GM18868 (cell line): Measurements from ENCODE around the gene BICD1.
A peak's percentile ranks its signal among the peaks of the same experiment; 100 is the strongest.
"Not testable (repeated sequence)": the region's sequence is repeated elsewhere in the genome, so short reads cannot be mapped to it uniquely, and the experiment has no call there.

Source experiments
- ATAC-seq: cut with Tn5 transposase; IDR thresholded peaks from one replicate; pipeline ENCODE4 v1.9.1; 2021; ENCODE audit warnings: mild to moderate bottlenecking, moderate library complexity; ENCODE audit not compliant: unreplicated experiment

The BICD1 gene

DNA sequence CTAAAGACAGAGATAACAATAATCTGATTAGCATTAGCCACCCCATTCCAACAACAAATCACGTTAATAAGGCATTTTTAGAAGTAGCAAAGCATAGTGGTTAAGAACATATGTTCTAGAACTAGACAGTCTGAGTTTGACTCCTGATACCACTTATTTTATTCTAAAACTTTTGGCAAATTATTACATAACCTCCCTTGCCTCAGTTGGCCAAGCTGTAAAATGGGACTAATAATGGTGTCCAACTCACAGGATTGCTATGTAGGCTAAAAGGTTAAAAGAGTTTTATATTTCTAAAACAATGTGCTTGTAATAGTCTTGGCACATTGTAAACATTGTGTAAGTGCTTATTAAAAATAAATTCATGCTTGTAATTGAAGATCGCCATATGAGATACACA is 168.0 kb downstream of the BICD1 start:
- ATAC-seq = no peak

DNA sequence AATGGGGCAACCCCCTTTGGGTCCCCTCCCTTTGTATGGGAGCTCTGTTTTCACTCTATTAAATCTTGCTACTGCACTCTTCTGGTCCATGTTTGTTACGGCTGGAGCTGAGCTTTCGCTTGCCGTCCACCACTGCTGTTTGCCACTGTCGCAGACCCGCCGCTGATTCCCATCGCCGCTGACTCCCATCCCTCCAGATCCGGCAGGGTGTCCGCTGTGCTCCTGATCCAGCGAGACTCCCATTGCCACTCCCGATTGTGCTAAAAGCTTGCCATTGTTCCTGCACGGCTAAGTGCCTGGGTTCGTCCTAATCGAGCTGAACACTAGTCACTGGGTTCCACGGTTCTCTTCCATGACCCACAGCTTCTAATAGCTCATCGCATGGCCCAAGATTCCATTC is 168.9 kb downstream of the BICD1 start:
- not testable (repeated sequence) for ATAC-seq

GRCh38 chr12:32277774-32278173 is 171.1 kb downstream of the BICD1 start:
- no peak for ATAC-seq

DNA sequence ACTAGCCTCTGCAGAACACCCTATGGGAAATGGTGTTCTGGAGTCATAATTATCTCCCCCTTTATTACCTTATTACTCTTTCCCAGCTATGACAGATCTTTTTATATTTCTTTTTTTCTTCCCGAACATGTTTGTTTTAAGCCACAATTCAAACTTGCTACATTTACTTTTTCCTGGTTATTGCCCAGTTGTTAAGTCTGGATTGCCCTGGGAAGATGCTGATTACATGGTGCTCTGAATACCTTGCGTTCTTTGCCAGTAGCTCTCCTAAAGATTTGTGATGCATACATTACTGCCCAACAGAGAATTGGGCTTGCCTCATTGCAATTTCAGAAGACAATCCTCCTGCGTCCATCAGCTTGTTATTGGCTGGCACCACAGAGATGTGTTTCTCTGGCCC is 174.5 kb downstream of the BICD1 start:
- ATAC-seq = no peak

GRCh38 chr12:32284561-32284960 is 177.9 kb downstream of the BICD1 start:
- ATAC-seq = no peak

DNA sequence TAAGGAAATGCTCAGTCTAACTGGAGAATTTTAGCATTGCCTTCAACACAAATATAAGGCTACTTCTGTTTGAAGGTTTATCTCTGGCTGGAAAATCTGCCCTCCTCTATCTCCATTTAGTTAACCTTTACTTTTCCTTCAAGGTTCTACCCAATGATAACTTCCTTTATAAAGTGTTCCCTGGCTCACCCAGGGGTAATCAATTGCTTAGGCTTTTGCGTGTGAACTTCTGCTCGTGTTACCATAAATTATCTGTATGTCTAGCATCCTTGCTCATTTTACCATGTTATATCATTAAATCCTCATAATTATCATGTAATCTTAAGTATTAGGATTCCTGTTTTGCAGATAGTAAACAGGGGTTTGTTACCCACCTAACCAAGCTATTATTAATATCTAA is 178.4 kb downstream of the BICD1 start:
- ATAC-seq = no peak

GRCh38 chr12:32285489-32285888 is 178.8 kb downstream of the BICD1 start:
- no peak for ATAC-seq

DNA sequence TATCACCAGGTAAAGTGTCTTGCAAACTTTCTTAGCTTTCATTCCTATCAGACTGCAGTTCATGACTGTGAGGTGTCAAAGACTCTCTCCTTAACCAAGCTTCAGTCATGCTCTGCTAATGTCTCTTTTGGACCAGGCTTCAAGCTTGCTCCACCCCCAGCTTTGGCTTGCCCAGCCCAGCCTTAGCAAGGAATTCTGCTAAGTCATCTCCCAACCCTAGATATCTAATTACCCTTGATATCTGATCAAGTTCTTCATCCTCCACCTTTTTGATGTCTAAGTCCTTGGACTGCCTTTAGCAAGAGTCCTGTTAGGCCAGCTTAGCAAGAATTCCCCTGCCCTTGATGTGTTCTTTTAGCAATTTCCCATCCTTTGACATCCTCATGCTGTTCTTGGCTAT is 183.8 kb downstream of the BICD1 start:
- no peak for ATAC-seq

DNA sequence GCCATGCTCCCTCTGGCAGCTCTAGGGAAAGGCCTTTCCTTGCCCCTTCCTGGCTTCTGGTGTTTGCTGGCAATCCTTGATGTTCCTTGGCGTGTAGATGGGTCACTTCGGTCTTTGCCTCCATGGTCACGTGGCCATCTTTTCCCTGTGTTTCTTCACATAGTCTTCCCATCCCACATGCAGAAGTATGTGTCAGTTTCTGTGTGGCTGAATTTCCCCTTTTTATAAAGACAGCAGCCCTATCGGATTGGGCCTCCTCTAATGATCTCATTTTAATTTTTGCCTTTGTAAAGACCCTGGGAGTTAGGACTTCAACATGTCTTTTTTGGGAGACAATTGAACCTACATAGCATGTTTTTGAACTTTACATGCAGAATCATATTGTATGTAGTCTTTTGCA is 185.5 kb downstream of the BICD1 start:
- ATAC-seq = no peak

- no peak for ATAC-seq
These were observed 187.3 kb downstream of the BICD1 start for GRCh38 chr12:32293808-32294419.

- no peak for ATAC-seq
These were observed 189.9 kb downstream of the BICD1 start for GRCh38 chr12:32296567-32296966.

DNA sequence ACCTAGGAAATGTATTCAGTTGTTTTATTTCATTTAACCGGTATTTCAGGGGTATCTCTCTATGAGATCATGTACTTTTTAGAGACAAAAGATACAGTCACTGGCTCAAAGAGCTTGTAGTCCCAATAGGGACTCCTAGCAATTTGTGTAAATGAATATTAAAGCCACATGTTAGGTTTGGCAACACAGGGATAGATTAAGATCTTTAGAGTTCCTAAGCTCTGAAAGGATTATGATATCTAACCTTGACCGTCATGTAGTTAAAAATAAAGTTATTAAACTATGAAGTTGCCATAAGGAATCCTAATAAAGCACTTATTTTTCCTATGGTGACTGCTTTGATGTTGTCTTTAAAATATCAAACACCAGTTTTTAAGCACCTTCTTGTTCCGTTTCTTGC is 192.3 kb downstream of the BICD1 start:
- no peak for ATAC-seq

DNA sequence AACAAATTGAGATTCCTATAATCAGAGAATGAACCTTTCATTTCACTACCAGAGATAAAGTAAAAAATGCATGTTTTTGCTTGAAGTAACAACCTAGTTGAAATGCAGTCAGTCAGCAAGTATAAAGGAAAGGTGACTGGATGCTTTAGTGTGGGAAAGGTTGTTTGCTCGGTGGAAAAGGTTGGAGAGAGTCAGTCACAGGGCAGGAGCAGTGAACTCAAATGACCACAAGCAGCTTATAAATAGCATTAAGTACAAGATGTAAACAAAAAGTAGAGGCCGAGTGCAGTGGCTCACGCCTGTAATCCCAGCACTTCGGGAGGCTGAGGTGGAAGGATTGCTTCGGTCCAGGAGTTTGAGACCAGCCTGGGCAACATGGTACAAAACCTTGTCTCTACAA is 194.6 kb downstream of the BICD1 start:
- ATAC-seq = no peak

DNA sequence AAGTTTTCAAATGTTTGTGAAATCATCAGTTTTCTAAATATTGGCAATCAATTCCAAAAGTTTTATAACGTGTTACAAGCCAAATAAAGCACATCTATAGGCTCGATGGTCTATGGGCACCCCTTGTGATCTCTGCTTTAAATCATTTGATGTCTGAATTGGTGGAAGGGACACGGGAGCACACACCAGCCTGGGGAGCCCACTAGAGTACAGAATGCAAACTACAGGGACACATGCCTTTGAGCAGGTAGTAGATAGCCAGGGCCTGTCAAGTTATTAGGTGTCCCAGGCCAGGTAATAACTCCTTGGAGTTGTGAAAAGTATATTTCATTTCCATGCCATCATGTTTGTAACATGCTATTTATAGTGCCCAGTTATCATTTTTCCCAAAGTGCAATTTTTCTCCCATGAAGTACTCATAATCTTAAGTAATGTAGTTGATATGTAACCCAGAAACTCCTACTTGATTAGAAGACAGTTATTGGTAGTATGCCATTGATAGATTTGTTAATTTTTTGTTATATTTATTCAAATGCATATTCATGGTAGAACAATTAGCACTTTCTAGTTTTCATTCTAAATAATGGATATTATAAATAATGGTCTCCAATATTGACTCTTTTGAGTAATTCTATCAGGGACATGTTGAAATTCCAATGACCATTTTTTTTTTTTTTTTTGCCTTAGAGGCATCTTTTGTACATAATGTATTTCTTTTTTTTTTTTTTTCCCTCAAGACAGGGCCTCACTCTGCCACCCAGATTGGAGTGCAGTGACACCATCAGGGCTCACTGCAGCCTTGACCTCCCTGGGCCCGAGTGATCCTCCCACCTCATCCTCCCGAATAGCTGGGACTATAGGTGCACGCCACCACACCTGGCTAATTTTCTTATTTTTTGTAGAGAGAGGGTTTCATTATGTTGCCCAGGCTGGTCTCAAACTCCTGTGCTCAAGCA is 195.8 kb downstream of the BICD1 start:
- peak; percentile 78 for ATAC-seq

DNA sequence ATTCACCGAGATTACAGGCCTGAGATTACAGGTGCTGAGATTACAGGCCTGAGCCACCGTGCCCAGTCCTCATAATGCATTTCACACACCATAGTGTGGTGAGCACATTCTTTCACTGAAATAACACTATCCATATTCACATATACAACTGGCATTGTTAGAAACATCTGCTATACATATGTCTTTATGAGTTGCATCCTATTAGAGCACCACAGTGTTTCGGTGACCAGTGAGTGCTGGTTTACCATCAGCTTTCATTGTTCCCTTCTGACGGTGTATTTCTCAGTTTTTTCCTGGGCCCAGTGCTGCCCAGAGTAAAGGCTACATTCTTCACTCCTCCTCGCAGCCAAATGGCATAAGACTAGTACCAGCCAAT is 196.5 kb downstream of the BICD1 start:
- no peak for ATAC-seq

DNA sequence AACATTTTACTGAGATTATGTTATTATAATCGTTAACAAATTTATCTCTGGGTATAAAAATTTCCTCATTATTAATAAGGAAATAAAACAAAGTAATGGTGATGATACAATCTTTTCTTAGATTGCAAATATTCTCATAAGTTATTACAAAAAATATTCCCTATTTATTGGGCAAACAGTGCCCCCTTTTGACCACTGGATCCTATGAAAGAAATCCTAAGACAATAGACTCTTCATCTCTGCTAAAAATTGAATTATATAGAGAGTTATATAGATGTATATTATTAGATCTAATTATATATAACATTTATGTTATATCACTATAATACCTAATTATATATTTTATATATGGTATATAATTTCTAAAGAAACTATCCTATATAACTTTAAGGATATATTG is 198.5 kb downstream of the BICD1 start:
- no peak for ATAC-seq

GRCh38 chr12:32307326-32307725 is 200.7 kb downstream of the BICD1 start:
- ATAC-seq = no peak

GRCh38 chr12:32309811-32310736 is 203.4 kb downstream of the BICD1 start:
- no peak for ATAC-seq

DNA sequence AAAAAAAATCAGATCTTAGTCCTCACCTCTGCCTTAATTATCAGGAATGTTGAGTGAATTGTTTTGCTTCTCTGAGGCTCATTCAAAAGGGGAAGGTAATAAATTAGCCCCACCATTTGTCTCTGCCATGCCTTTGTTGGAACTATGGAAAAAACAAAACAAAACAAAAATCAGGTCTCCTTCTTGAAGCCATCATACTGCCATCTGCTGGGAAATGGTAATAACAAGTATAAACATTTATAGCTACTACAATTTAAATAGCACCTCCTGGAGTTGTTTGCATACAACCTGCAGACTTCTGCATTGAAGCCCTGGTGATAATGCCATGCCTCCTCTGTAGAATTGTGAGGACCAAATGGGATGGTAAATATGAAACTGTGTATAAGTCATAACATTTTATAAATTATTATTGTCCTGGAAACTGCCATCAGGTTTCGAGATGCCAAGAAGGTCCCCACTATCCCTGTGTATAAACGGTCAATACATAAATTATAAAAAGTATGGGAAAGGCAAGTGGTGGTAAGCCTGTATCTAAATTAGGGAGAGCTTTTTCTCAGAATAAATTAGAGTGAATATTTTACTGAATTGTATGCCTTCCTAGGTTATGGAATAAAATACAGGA is 205.5 kb downstream of the BICD1 start:
- ATAC-seq = no peak

DNA sequence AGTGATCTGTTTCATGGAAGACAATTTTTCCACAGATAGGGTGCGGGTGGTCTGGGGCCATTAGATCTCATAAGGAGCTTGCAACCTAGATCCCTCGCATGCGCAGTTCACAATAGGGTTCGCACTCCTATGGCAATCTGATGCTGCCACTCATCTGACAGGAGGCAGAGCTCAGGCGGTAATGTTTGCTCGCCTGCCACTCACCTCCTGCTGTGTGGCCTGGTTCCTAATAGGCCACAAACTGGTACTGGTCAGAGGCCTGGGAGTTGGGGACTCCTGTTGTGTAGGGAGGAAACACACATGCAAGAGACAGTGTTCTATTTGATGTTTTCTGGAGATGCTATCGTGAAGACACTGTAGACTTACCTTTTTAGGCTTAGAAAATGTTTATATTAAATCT is 215.7 kb downstream of the BICD1 start:
- ATAC-seq = no peak

- ATAC-seq = no peak
These were observed 224.5 kb downstream of the BICD1 start for GRCh38 chr12:32331133-32331532.
